ENCODE measurements around the gene SMG5. TPM values are rescaled to one million over a fixed set of nuclear protein-coding genes. Genes with fewer than 3 reads are reported as not detected.

Gene SMG5
- total RNA-seq, 1 experiment from 2014 or later, result 129 TPM

GRCh38 chr1:156257711-156258110, 24.9 kb downstream of the SMG5 start:
- no peak for DNase-seq (ENCODE audit: low spot score)
- H3K27me3 ChIP-seq (replicated peaks; ENCODE audit: insufficient read depth, low read depth, low read length, poor library complexity), result no peaks in the 10 kb centered on the region
- no TSS peak for BruUV-seq (replicated peaks)
- POLR2A ChIA-PET (ENCODE audit: low non-redundant PET), result no interaction called here
- no peaks in the 10 kb centered on the region for H3K4me1 ChIP-seq (ENCODE audit: insufficient read depth, low read length, poor library complexity, severe bottlenecking)
- H3K9me3 ChIP-seq (ENCODE audit: low read depth, low read length, poor library complexity, severe bottlenecking), result no peaks in the 10 kb centered on the region
- no peak overlapping the region for H3K4me3 ChIP-seq (ENCODE audit: low read depth, low read length, poor library complexity, severe bottlenecking)
- CTCF ChIA-PET, result no interaction called here
- H3K27ac ChIP-seq (ENCODE audit: low read depth, low read length, poor library complexity, severe bottlenecking), result no peak overlapping the region
- H3K36me3 ChIP-seq (ENCODE audit: insufficient read depth, low read length, poor library complexity, severe bottlenecking), result peaks cover 76% of the 10 kb centered on the region
- intact Hi-C loops (cut with micrococcal nuclease; ENCODE audit: unreplicated experiment), result no loop called here
- TF ChIP-seq CTCF (conservative IDR thresholded peaks at IDR 0.05; ENCODE audit: low read depth, low read length) (no peak), EZH2 (IDR thresholded peaks at IDR 0.05; ENCODE audit: borderline replicate concordance, low read depth, low read length, poor library complexity, severe bottlenecking) (no peak)

GRCh38 chr1:156253634-156254033, 29.0 kb downstream of the SMG5 start:
- H3K27me3 ChIP-seq (replicated peaks; ENCODE audit: insufficient read depth, low read depth, low read length, poor library complexity), result no peaks in the 10 kb centered on the region

GRCh38 chr1:156251527-156251926, 31.1 kb downstream of the SMG5 start:
- H3K27ac ChIP-seq (ENCODE audit: low read depth, low read length, poor library complexity, severe bottlenecking), result no peak overlapping the region
- H3K9me3 ChIP-seq (ENCODE audit: low read depth, low read length, poor library complexity, severe bottlenecking), result no peaks in the 10 kb centered on the region
- H3K36me3 ChIP-seq (ENCODE audit: insufficient read depth, low read length, poor library complexity, severe bottlenecking), result peaks cover 53% of the 10 kb centered on the region
- no peak for TF ChIP-seq EZH2 (IDR thresholded peaks at IDR 0.05; ENCODE audit: borderline replicate concordance, low read depth, low read length, poor library complexity, severe bottlenecking)
- TF ChIP-seq CTCF (conservative IDR thresholded peaks at IDR 0.05; ENCODE audit: low read depth, low read length), result no peak
- no peak overlapping the region for H3K4me3 ChIP-seq (ENCODE audit: low read depth, low read length, poor library complexity, severe bottlenecking)
- BruUV-seq (replicated peaks), result no TSS peak
- ChIA-PET POLR2A (ENCODE audit: low non-redundant PET) (no interaction called here), CTCF (no interaction called here)
- H3K27me3 ChIP-seq (replicated peaks; ENCODE audit: insufficient read depth, low read depth, low read length, poor library complexity), result no peaks in the 10 kb centered on the region
- intact Hi-C loops (cut with micrococcal nuclease; ENCODE audit: unreplicated experiment), result no loop called here
- H3K4me1 ChIP-seq (ENCODE audit: insufficient read depth, low read length, poor library complexity, severe bottlenecking), result no peaks in the 10 kb centered on the region
- no peak for DNase-seq (ENCODE audit: low spot score)

More at GRCh38 chr1:156253634-156254033, 29.0 kb downstream of the SMG5 start:
- Histone ChIP-seq H3K4me3 (ENCODE audit: low read depth, low read length, poor library complexity, severe bottlenecking) (no peak overlapping the region), H3K4me1 (ENCODE audit: insufficient read depth, low read length, poor library complexity, severe bottlenecking) (no peaks in the 10 kb centered on the region), H3K9me3 (ENCODE audit: low read depth, low read length, poor library complexity, severe bottlenecking) (no peaks in the 10 kb centered on the region), H3K36me3 (ENCODE audit: insufficient read depth, low read length, poor library complexity, severe bottlenecking) (peaks cover 73% of the 10 kb centered on the region), H3K27ac (ENCODE audit: low read depth, low read length, poor library complexity, severe bottlenecking) (no peak overlapping the region)
- TF ChIP-seq EZH2 (IDR thresholded peaks at IDR 0.05; ENCODE audit: borderline replicate concordance, low read depth, low read length, poor library complexity, severe bottlenecking) (no peak), CTCF (conservative IDR thresholded peaks at IDR 0.05; ENCODE audit: low read depth, low read length) (no peak)
- ChIA-PET POLR2A (ENCODE audit: low non-redundant PET) (no interaction called here), CTCF (interaction anchor here (1.4 kb wide), 1 partner anchor 29 kb away, joined by 3 read pairs; no protein-coding TSS in a partner anchor)
- no peak for DNase-seq (ENCODE audit: low spot score)
- no TSS peak for BruUV-seq (replicated peaks)
- intact Hi-C loops (cut with micrococcal nuclease; ENCODE audit: unreplicated experiment), result no loop called here
